Neural progenitor cell (in vitro differentiated cells): ENCODE data around the gene HIGD1C.

Source experiments
- EZH2 ChIP-seq: fragments of 200-600 bp; sonication (generic); IDR thresholded peaks from 2 replicates; pipeline ENCODE4 v1.6.1; 2017; ENCODE audit warnings: antibody characterized with exemption, mild to moderate bottlenecking, moderate library complexity
- EZH2phosphoT487 ChIP-seq: fragments of 200-600 bp; sonication (generic); IDR thresholded peaks from 2 replicates; pipeline ENCODE4 v1.6.1; 2017; ENCODE audit warnings: antibody characterized with exemption
- TF ChIP-seq, protein P1 (sequence below): fragments of 200-600 bp; sonication (generic); IDR thresholded peaks from 2 replicates; pipeline ENCODE4 v1.5.1; 2017; ENCODE audit warnings: antibody characterized with exemption, mild to moderate bottlenecking

DNA sequence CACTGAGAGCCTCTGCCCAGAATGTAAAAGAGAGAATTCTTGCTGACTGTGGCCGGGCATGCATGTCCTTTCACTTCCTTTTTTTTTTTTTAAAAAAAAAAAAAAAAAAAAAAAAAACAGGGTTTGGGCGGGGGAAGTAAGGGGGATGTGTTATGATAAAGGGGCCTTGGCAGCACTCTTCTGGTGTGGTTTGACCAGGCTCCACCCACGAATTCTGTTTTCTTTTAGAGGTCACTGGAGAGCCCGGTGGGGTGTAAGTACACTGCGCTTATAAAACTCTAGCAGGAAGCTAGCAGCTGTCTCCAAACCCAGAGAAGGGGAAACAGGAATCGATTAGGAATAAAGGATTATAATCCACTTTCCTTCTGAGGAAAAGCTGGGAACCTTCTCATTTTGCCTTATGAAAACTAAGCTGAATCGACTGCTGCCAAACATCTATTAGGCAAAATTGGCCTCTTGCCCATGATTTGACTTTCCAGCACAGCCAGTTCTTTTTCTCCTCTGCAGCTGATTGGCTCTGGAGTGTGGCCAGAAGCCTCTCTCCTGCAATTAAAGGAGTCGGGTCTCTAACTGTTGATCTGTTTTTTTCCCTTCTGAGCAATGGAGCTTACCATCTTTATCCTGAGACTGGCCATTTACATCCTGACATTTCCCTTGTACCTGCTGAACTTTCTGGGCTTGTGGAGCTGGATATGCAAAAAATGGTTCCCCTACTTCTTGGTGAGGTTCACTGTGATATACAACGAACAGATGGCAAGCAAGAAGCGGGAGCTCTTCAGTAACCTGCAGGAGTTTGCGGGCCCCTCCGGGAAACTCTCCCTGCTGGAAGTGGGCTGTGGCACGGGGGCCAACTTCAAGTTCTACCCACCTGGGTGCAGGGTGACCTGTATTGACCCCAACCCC, 27.7 kb upstream of the HIGD1C start:
- TF ChIP-seq, protein P1, sequence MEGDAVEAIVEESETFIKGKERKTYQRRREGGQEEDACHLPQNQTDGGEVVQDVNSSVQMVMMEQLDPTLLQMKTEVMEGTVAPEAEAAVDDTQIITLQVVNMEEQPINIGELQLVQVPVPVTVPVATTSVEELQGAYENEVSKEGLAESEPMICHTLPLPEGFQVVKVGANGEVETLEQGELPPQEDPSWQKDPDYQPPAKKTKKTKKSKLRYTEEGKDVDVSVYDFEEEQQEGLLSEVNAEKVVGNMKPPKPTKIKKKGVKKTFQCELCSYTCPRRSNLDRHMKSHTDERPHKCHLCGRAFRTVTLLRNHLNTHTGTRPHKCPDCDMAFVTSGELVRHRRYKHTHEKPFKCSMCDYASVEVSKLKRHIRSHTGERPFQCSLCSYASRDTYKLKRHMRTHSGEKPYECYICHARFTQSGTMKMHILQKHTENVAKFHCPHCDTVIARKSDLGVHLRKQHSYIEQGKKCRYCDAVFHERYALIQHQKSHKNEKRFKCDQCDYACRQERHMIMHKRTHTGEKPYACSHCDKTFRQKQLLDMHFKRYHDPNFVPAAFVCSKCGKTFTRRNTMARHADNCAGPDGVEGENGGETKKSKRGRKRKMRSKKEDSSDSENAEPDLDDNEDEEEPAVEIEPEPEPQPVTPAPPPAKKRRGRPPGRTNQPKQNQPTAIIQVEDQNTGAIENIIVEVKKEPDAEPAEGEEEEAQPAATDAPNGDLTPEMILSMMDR, result no peak
- TF ChIP-seq EZH2, result no peak
- TF ChIP-seq EZH2phosphoT487, result no peak
